Trophoblast cell (in vitro differentiated cells and primary cell): ENCODE results near the gene TXNDC12.
"Not testable (repeated sequence)": the region's sequence is repeated elsewhere in the genome, so short reads cannot be mapped to it uniquely, and the experiment has no call there.

Experiments used
- DNase-seq, 2 donors: peaks; one replicate each; pipeline ENCODE4 v3.0.0-alpha.2; 2016
- H2AFZ ChIP-seq: 2 replicates; pipeline ENCODE4 v1.6.1; 2013; ENCODE audit warnings: low read length, moderate library complexity, mild to moderate bottlenecking; ENCODE audit not compliant: insufficient read depth, poor library complexity
- H2AK5ac ChIP-seq: 2 replicates; pipeline ENCODE4 v1.6.1; 2013; ENCODE audit warnings: mild to moderate bottlenecking, low read length
- H2BK120ac ChIP-seq: 2 replicates; pipeline ENCODE4 v1.6.1; 2013; ENCODE audit warnings: low read length, mild to moderate bottlenecking, moderate library complexity; ENCODE audit not compliant: insufficient read depth, poor library complexity
- H2BK12ac ChIP-seq: 2 replicates; pipeline ENCODE4 v1.6.1; 2013; ENCODE audit warnings: mild to moderate bottlenecking, low read length, moderate library complexity
- H2BK5ac ChIP-seq: 2 replicates; pipeline ENCODE4 v1.6.1; 2013; ENCODE audit warnings: low read length, low read depth, moderate library complexity, mild to moderate bottlenecking; ENCODE audit not compliant: poor library complexity
- H3K14ac ChIP-seq: 2 replicates; pipeline ENCODE4 v1.6.1; 2013; ENCODE audit warnings: mild to moderate bottlenecking, low read length
- H3K18ac ChIP-seq: 2 replicates; pipeline ENCODE4 v1.6.1; 2013; ENCODE audit warnings: mild to moderate bottlenecking, low read length
- H3K23ac ChIP-seq: 2 replicates; pipeline ENCODE4 v1.6.1; 2013; ENCODE audit warnings: low read length
- H3K27ac ChIP-seq: 2 replicates; pipeline ENCODE4 v1.5.1; 2013; ENCODE audit warnings: low read depth, mild to moderate bottlenecking, inconsistent platforms, low read length, moderate library complexity
- H3K27me3 ChIP-seq: 2 replicates; pipeline ENCODE4 v1.6.1; 2013; ENCODE audit warnings: inconsistent platforms, mild to moderate bottlenecking, low read length, moderate library complexity; ENCODE audit not compliant: insufficient read depth
- H3K36me3 ChIP-seq, 2 experiments: 1 replicate in 1 of 2; 2 replicates in 1 of 2; pipeline ENCODE4 v1.6.1; 2013; ENCODE audit warnings: low read length in 2 of 2, mild to moderate bottlenecking in 2 of 2, moderate library complexity in 1 of 2; ENCODE audit not compliant: insufficient read depth in 2 of 2, control insufficient read depth in 1 of 2
- H3K4ac ChIP-seq: 2 replicates; pipeline ENCODE4 v1.6.1; 2013; ENCODE audit warnings: low read depth, mild to moderate bottlenecking, low read length, moderate library complexity
- H3K4me1 ChIP-seq, 2 experiments: 1 replicate in 1 of 2; 2 replicates in 1 of 2; pipeline ENCODE4 v1.6.1; 2013; ENCODE audit warnings: low read length in 2 of 2, mild to moderate bottlenecking in 2 of 2, moderate library complexity in 1 of 2; ENCODE audit not compliant: insufficient read depth in 2 of 2, control insufficient read depth in 1 of 2
- H3K4me2 ChIP-seq: 2 replicates; pipeline ENCODE4 v1.6.1; 2013; ENCODE audit warnings: inconsistent platforms, mild to moderate bottlenecking, low read length, moderate library complexity
- H3K4me3 ChIP-seq: 2 replicates; pipeline ENCODE4 v1.5.1; 2013; ENCODE audit warnings: mild to moderate bottlenecking, low read depth, low read length, inconsistent platforms
- H3K79me1 ChIP-seq: one replicate; pipeline ENCODE4 v1.6.1; 2013; ENCODE audit warnings: low read length
- H3K79me2 ChIP-seq: 2 replicates; pipeline ENCODE4 v1.6.1; 2013; ENCODE audit warnings: low read length, mild to moderate bottlenecking; ENCODE audit not compliant: control insufficient read depth, insufficient read depth, poor library complexity
- H3K9ac ChIP-seq: 2 replicates; pipeline ENCODE4 v1.6.1; 2013; ENCODE audit warnings: mild to moderate bottlenecking, low read length
- H3K9me3 ChIP-seq: 2 replicates; pipeline ENCODE4 v1.6.1; 2013; ENCODE audit warnings: low read depth, mild to moderate bottlenecking, control low read depth, inconsistent platforms, low read length; ENCODE audit not compliant: insufficient read depth
- H4K12ac ChIP-seq: 2 replicates; pipeline ENCODE4 v1.6.1; 2013; ENCODE audit warnings: low read depth, mild to moderate bottlenecking, low read length, moderate library complexity
- H4K8ac ChIP-seq: 2 replicates; pipeline ENCODE4 v1.6.1; 2013; ENCODE audit warnings: low read depth, mild to moderate bottlenecking, low read length, moderate library complexity
- H4K91ac ChIP-seq: one replicate; pipeline ENCODE4 v1.6.1; 2013; ENCODE audit warnings: low read depth, mild to moderate bottlenecking, low read length, moderate library complexity
- WGBS: extraction: QIAGEN DNeasy Blood & Tissue Kit; methylation state at CpG from one replicate; pipeline ENCODE4 v1.1.7; 2013; ENCODE audit warnings: missing lambda C conversion rate; ENCODE audit not compliant: insufficient read length, insufficient coverage; ENCODE audit errors: extremely low coverage; 5-methylcytosine and 5-hydroxymethylcytosine counted together

TXNDC12 gene

GRCh38 chr1:52094300-52094699 is 39.3 kb upstream of the TXNDC12 start:
- not testable (repeated sequence) for H2BK120ac ChIP-seq, H3K79me1 ChIP-seq, H2AFZ ChIP-seq, H3K9ac ChIP-seq, H3K4me1 ChIP-seq, H3K4me2 ChIP-seq, H3K4me3 ChIP-seq, H2BK5ac ChIP-seq, H3K4ac ChIP-seq, H3K9me3 ChIP-seq, H4K12ac ChIP-seq, H2BK12ac ChIP-seq, H2AK5ac ChIP-seq, H3K36me3 ChIP-seq, H3K18ac ChIP-seq, H4K8ac ChIP-seq, H3K14ac ChIP-seq, H3K27ac ChIP-seq, DNase-seq, H4K91ac ChIP-seq, H3K27me3 ChIP-seq, H3K79me2 ChIP-seq, H3K23ac ChIP-seq
- no CpG with 5 or more reads among the region's 7 CpGs for WGBS

- H3K23ac ChIP-seq, H3K79me1 ChIP-seq, H3K9me3 ChIP-seq, H3K4ac ChIP-seq, H3K14ac ChIP-seq, H4K12ac ChIP-seq, H3K4me1 ChIP-seq, H3K27me3 ChIP-seq, H3K79me2 ChIP-seq, H2BK5ac ChIP-seq, H2AK5ac ChIP-seq, H3K27ac ChIP-seq, H4K8ac ChIP-seq, H4K91ac ChIP-seq, H3K18ac ChIP-seq, DNase-seq, H2BK120ac ChIP-seq, H2BK12ac ChIP-seq, H3K4me3 ChIP-seq, H3K36me3 ChIP-seq, H3K9ac ChIP-seq, H2AFZ ChIP-seq, H3K4me2 ChIP-seq: not testable (repeated sequence)
Measured at GRCh38 chr1:52087892-52088291, 32.9 kb upstream of the TXNDC12 start.

- Histone ChIP-seq H3K27me3 (no peaks in the 10 kb centered on the region), H3K23ac (no peak overlapping the region), H4K8ac (no peak overlapping the region), H3K4me1 (no peaks in the 10 kb centered on the region), H3K79me2 (no peaks in the 10 kb centered on the region), H3K4me3 (no peak overlapping the region), H3K4me2 (no peak overlapping the region), H3K14ac (no peak overlapping the region), H2AFZ (no peak overlapping the region), H3K4ac (no peak overlapping the region), H3K9me3 (no peaks in the 10 kb centered on the region), H3K18ac (no peak overlapping the region), H3K9ac (no peak overlapping the region), H4K12ac (no peak overlapping the region), H2BK5ac (no peak overlapping the region), H4K91ac (no peak overlapping the region), H2BK12ac (no peak overlapping the region), H3K79me1 (no peaks in the 10 kb centered on the region), H3K27ac (no peak overlapping the region), H2AK5ac (no peak overlapping the region), H3K36me3 (peaks cover 4 to 12% of the 10 kb centered on the region in 2 experiments), H2BK120ac (no peak overlapping the region)
- no peak for DNase-seq
- WGBS, result no CpG with 5 or more reads among the region's 3 CpGs
Measured at GRCh38 chr1:52080014-52080415, 25.0 kb upstream of the TXNDC12 start.

- H3K36me3 ChIP-seq, result peaks cover 2 to 11% of the 10 kb centered on the region in 2 experiments
- not testable (repeated sequence) for H2BK5ac ChIP-seq, H4K91ac ChIP-seq, H3K18ac ChIP-seq, H2AK5ac ChIP-seq, H3K27ac ChIP-seq, H3K79me1 ChIP-seq, H3K4me3 ChIP-seq, H3K9me3 ChIP-seq, H3K9ac ChIP-seq, H3K23ac ChIP-seq, H3K4me1 ChIP-seq, DNase-seq, H3K4me2 ChIP-seq, H3K14ac ChIP-seq, H2BK120ac ChIP-seq, H3K27me3 ChIP-seq, H2AFZ ChIP-seq, H2BK12ac ChIP-seq, H4K12ac ChIP-seq, H4K8ac ChIP-seq, H3K79me2 ChIP-seq, H3K4ac ChIP-seq
- WGBS, result no CpG with 5 or more reads among the region's 6 CpGs
Measured at GRCh38 chr1:52077277-52077676, 22.3 kb upstream of the TXNDC12 start.
